Thyroid gland (tissue), 4 donors: ENCODE data around the gene PHF19. TPM values are rescaled to one million over a fixed set of nuclear protein-coding genes. Genes with fewer than 3 reads are reported as not detected.

Experiments used
- DNase-seq, 2 donors: peaks; one replicate each; pipeline ENCODE4 v3.0.0-alpha.2; 2019
- H3K27ac ChIP-seq, 3 donors: fragments of 200-600 bp; sonication (generic); 1 replicate in 2 of 3; 2 replicates in 1 of 3; pipeline ENCODE4 v1.5.1; 2016 to 2019; ENCODE audit warnings: mild to moderate bottlenecking in 1 of 3, moderate library complexity in 1 of 3
- H3K27me3 ChIP-seq: fragments of 200-600 bp; sonication (generic); one replicate; pipeline ENCODE4 v1.5.1; 2019
- H3K36me3 ChIP-seq, 2 donors: fragments of 200-600 bp; sonication (generic); one replicate each; pipeline ENCODE4 v1.5.1; 2016 to 2019
- H3K4me1 ChIP-seq, 2 donors: fragments of 200-600 bp; sonication (generic); one replicate each; pipeline ENCODE4 v1.5.1; 2017 to 2019
- H3K4me3 ChIP-seq, 3 donors: fragments of 200-600 bp; sonication (generic); replicated peaks in 1 of 3; 1 replicate in 2 of 3; 2 replicates in 1 of 3; pipeline ENCODE4 v1.5.1; 2016; ENCODE audit warnings: mild to moderate bottlenecking in 1 of 3
- H3K9me3 ChIP-seq: fragments of 200-600 bp; sonication (generic); one replicate; pipeline ENCODE4 v1.5.1; 2017
- CTCF ChIP-seq, 6 experiments: fragments of 200-600 bp in 3 of 6; fragments of 450-650 bp in 3 of 6; sonication (generic) in 3 of 6; IDR thresholded peaks; one replicate each; pipeline ENCODE4 v1.5.1; 2016 to 2019; ENCODE audit warnings: antibody characterized with exemption in 6 of 6, mild to moderate bottlenecking in 2 of 6, inconsistent platforms in 1 of 6, moderate library complexity in 1 of 6
- POLR2A ChIP-seq, 2 donors: fragments of 450-650 bp; IDR thresholded peaks; one replicate each; pipeline ENCODE4 v1.6.1; 2017; ENCODE audit warnings: antibody characterized with exemption in 2 of 2, mild to moderate bottlenecking in 2 of 2, moderate library complexity in 1 of 2
- WGBS, 2 donors: methylation state at CpG; one replicate each; pipeline ENCODE4 v1.1.5; 2017; 5-methylcytosine and 5-hydroxymethylcytosine counted together
- intact Hi-C: fragments of 100-400 bp; cut with DNase I; formaldehyde crosslinking; loops from one replicate; pipeline ENCODE4 v1.15.1; 2023
- total RNA-seq, 4 donors: library from RNA; depleted of rRNA; stranded (reverse); fragments of >200 nt; gene quantifications; one replicate each; pipeline ENCODE4 v1.2.3, GENCODE V29; 2016

Gene PHF19
- total RNA-seq = 10 to 100 TPM; 10.8 to 24.1 (median 13.1) TPM

- Histone ChIP-seq H3K4me1 (peaks cover 5 to 6% of the 10 kb centered on the region in 2 donors), H3K36me3 (no peaks in the 10 kb centered on the region), H3K27ac (peak within 1 kb of the TSS; percentile 87 to 92 (median 88)), H3K4me3 (peak within 1 kb of the TSS; percentile 44 to 76 (median 59)), H3K9me3 (no peaks in the 10 kb centered on the region), H3K27me3 (no peaks in the 10 kb centered on the region)
- intact Hi-C loops = loop anchor here (5.0 kb wide), 1 partner anchor 60 kb away; no protein-coding TSS in a partner anchor
- no peak for TF ChIP-seq POLR2A (IDR thresholded peaks at IDR 0.05)
- no peak for TF ChIP-seq CTCF (IDR thresholded peaks at IDR 0.05)
- DNase-seq = peak in 1 of 2 donors; percentile 23
- 0% methylated on average over 10 to 15 of the region's 45 CpGs for WGBS, 2 donors
These were observed at the start of gene PHF19 for GRCh38 chr9:120876842-120877240. PHF19 (minus strand) TSS chr9:120877188; CDS start chr9:120874741, 2,447 bp downstream.

GRCh38 chr9:120926397-120926928, 49.5 kb upstream of the PHF19 start, which contains the start of gene TRAF1:
TRAF1 (minus strand) TSS chr9:120926796; CDS start chr9:120926075, 721 bp downstream.
- no peak for DNase-seq
- TF ChIP-seq CTCF (IDR thresholded peaks at IDR 0.05) = no peak
- TF ChIP-seq POLR2A (IDR thresholded peaks at IDR 0.05) = no peak
- Histone ChIP-seq H3K4me3 (no peak within 1 kb of the TSS), H3K9me3 (no peaks in the 10 kb centered on the region), H3K27me3 (no peaks in the 10 kb centered on the region), H3K4me1 (peaks cover 13 to 20% of the 10 kb centered on the region in 2 donors), H3K27ac (peak within 1 kb of the TSS; percentile 53 to 62 (median 58)), H3K36me3 (no peaks in the 10 kb centered on the region)
- intact Hi-C loops = loop anchor here (5.0 kb wide), 1 partner anchor 54 kb away; no protein-coding TSS in a partner anchor
- WGBS, 2 donors = 70 to 79% methylated on average over 5 of the region's 6 CpGs

GRCh38 chr9:120925535-120926396, 48.8 kb upstream of the PHF19 start:
- Histone ChIP-seq H3K27ac (peak overlapping the region; percentile 53 to 62 (median 58)), H3K27me3 (no peaks in the 10 kb centered on the region), H3K4me3 (no peak overlapping the region), H3K9me3 (no peaks in the 10 kb centered on the region), H3K36me3 (no peaks in the 10 kb centered on the region), H3K4me1 (peaks cover 7 to 17% of the 10 kb centered on the region in 2 donors)
- TF ChIP-seq POLR2A (IDR thresholded peaks at IDR 0.05) (no peak), CTCF (IDR thresholded peaks at IDR 0.05) (no peak)
- DNase-seq = no peak
- intact Hi-C loops = loop anchor here (5.0 kb wide), 1 partner anchor 53 kb away; no protein-coding TSS in a partner anchor
- 67 to 71% methylated on average over 11 to 13 of the region's 13 CpGs for WGBS, 2 donors

- WGBS, 2 donors = 79 to 83% methylated on average over 10 to 11 of the region's 11 CpGs
- no peak for TF ChIP-seq POLR2A (IDR thresholded peaks at IDR 0.05)
- Histone ChIP-seq H3K4me3 (no peak overlapping the region), H3K4me1 (peaks cover 7 to 18% of the 10 kb centered on the region in 2 donors), H3K36me3 (no peaks in the 10 kb centered on the region), H3K27me3 (no peaks in the 10 kb centered on the region), H3K9me3 (no peaks in the 10 kb centered on the region), H3K27ac (no peak overlapping the region)
- intact Hi-C loops = loop anchor here (5.0 kb wide), 1 partner anchor 53 kb away; no protein-coding TSS in a partner anchor
- DNase-seq = no peak
These were observed 47.9 kb upstream of the PHF19 start for GRCh38 chr9:120924698-120925534.
